ENCODE data around the gene IGFBP5.

The IGFBP5 gene

DNA sequence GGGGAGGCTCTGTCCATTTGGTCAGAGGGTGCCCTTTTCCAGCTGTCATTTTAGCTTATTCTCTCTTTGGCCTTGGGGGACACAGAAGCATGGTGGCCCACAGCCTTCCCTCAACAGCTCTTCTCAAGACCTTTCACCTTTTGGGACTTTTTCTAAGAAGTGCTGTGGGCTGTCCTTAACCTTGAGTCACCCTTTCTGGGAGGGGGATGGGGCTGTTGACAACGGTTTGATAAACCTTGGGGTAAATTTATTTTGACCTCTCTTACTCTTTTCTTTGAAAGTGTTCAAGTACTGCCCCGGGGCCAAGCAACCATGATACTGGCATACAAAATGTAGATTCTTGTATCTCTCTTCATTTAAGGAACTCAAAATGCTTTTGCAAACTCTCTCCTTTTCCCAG lies 13.7 kb downstream of the IGFBP5 start:
- Histone ChIP-seq H3K27me3 (no peaks in the 10 kb centered on the region), H3K4me1 (peaks cover 0 to 80% (median 74%) of the 10 kb centered on the region in 4 donors), H3K36me3 (peaks cover 18 to 37% (median 31%) of the 10 kb centered on the region in 3 donors), H3K4me3 (no peak overlapping the region), H3K27ac (peak overlapping the region; percentile 70 to 86), H3K9me3 (no peaks in the 10 kb centered on the region)
- TF ChIP-seq, protein P1, sequence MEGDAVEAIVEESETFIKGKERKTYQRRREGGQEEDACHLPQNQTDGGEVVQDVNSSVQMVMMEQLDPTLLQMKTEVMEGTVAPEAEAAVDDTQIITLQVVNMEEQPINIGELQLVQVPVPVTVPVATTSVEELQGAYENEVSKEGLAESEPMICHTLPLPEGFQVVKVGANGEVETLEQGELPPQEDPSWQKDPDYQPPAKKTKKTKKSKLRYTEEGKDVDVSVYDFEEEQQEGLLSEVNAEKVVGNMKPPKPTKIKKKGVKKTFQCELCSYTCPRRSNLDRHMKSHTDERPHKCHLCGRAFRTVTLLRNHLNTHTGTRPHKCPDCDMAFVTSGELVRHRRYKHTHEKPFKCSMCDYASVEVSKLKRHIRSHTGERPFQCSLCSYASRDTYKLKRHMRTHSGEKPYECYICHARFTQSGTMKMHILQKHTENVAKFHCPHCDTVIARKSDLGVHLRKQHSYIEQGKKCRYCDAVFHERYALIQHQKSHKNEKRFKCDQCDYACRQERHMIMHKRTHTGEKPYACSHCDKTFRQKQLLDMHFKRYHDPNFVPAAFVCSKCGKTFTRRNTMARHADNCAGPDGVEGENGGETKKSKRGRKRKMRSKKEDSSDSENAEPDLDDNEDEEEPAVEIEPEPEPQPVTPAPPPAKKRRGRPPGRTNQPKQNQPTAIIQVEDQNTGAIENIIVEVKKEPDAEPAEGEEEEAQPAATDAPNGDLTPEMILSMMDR (IDR thresholded peaks at IDR 0.05): no peak
- intact Hi-C loops (cut with DNase I; ENCODE audit: low total_unique reads): no loop called here
- no peak for DNase-seq

DNA sequence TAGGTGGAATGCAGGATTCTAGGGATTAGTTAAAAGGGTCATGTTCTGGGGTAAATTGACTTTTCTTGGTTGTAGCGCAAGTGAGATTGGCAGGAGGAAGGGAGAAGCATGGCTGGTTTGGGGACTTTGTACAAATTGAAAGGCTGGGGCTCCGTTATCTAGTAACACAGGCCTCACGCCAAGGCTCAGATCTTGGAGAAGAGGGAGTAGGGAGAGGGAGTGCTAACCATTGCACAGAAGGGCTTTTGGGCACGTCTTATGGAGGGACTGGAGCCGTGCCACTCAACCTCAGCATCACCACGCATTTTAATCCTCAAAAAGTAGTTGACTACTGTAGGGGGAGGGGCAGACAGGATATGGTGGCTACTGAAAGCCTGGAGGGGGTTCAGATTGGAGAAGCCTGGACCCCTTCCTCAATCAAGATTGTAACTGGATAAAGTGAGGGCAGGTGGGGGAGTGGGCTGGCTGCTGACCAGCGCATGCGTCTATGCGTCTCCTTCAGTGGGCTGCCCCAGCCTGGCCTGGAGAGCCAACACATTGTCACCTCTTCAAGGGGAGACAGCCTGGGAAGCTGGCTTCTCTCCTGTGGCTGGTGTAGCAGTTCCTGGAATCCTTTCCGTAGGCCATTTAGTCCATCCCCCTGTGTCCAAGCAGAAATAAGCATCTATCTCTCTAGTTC lies 14.3 kb downstream of the IGFBP5 start:
- DNase-seq: peak in 1 of 2 donors; percentile 67
- intact Hi-C loops (cut with DNase I; ENCODE audit: low total_unique reads): no loop called here
- H3K36me3 ChIP-seq: peaks cover 24 to 37% (median 35%) of the 10 kb centered on the region in 3 donors
- H3K27ac ChIP-seq: peak overlapping the region; percentile 70 to 86
- no peak overlapping the region for H3K4me3 ChIP-seq
- TF ChIP-seq, protein P1 (IDR thresholded peaks at IDR 0.05): no peak
- H3K9me3 ChIP-seq: no peaks in the 10 kb centered on the region
- H3K4me1 ChIP-seq: peaks cover 0 to 74% (median 70%) of the 10 kb centered on the region in 4 donors
- no peaks in the 10 kb centered on the region for H3K27me3 ChIP-seq

DNA sequence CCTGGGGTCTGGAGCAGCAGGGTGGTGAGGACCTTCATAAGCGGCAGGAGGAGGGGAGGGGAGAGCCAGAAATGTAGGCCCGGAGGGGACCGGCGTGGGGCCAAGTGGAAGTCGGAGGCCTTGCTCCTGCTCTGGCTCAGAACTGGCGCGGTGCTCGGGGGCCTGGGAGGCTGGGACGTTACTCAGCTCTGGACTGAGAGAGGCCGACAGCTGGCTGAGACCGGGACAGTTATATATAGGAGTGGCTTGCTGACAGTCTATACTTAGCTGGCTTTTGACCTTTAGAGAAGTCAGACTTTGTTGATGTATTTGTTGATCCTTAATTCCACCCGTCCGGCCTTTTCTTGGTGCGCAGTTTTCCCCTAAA lies 15.7 kb downstream of the IGFBP5 start:
- H3K9me3 ChIP-seq: no peaks in the 10 kb centered on the region
- DNase-seq: peak; percentile 72 to 93
- no peak overlapping the region for H3K4me3 ChIP-seq
- peaks cover 0 to 60% (median 56%) of the 10 kb centered on the region in 4 donors for H3K4me1 ChIP-seq
- H3K27ac ChIP-seq: peak overlapping the region; percentile 70 to 86
- intact Hi-C loops (cut with DNase I; ENCODE audit: low total_unique reads): no loop called here
- TF ChIP-seq, protein P1 (IDR thresholded peaks at IDR 0.05): no peak
- H3K27me3 ChIP-seq: no peaks in the 10 kb centered on the region
- H3K36me3 ChIP-seq: peaks cover 36 to 50% (median 49%) of the 10 kb centered on the region in 3 donors

DNA sequence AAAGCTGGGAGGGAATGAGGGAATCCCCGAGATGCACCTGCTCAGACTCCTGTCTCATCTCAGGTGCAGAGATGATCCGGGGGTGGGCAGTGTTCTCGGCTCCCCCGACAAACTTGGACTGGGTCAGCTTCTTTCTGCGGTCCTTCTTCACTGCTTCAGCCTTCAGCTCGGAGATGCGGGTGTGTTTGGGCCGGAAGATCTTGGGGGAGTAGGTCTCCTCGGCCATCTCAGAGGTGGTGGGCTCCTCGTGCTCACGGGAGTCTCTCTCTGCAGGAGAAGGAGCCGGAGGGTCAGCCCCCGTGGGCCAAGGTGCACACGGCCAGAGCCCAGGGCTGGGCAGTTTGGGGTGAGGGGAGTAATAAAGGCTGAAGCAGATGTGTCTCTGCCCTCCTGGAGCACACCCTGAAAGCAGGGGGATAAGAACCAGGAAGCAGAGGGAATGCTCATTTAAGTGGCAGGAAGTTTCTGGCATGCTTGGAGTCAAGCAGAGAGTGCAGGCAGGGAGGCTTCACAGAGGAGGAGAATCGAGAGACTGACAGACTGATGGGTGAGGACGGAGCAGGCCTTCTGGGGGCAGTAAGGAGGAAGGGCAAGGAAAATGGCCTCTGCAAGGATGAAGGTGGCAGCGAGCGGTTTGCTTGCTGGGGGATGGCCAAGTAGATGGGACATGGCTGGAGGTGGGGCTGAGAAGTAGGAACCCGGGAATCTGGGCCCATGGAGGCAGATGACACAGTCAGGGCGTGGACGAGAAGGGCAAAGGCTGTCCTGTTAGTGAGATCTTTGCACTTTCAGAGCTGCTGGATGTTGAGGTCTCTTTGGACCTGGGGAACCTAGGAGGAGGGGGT lies 16.3 kb downstream of the IGFBP5 start:
- TF ChIP-seq, protein P1 (IDR thresholded peaks at IDR 0.05): no peak
- no peak for DNase-seq
- H3K9me3 ChIP-seq: no peaks in the 10 kb centered on the region
- H3K4me1 ChIP-seq: peaks cover 0 to 54% (median 50%) of the 10 kb centered on the region in 4 donors
- H3K4me3 ChIP-seq: no peak overlapping the region
- intact Hi-C loops (cut with DNase I; ENCODE audit: low total_unique reads): no loop called here
- H3K36me3 ChIP-seq: peaks cover 42 to 56% (median 55%) of the 10 kb centered on the region in 3 donors
- peak overlapping the region; percentile 70 to 86 for H3K27ac ChIP-seq
- H3K27me3 ChIP-seq: no peaks in the 10 kb centered on the region

DNA sequence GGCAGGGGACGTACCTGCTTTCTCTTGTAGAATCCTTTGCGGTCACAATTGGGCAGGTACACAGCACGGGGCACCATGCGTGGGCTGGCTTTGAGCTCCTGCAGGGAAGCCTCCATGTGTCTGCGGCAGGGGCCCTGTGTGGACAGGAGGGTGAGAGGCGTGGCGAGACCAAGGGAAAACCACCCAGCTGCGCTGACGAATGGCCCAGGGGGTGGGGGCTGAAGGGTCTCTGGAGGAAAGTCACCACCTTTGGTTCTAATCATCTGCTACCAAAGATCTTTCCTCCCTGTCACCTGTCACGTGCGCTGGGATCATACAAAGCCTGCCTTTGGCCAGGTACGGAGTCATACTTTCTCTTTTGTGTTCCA lies 17.3 kb downstream of the IGFBP5 start:
- no peaks in the 10 kb centered on the region for H3K27me3 ChIP-seq
- TF ChIP-seq, protein P1 (IDR thresholded peaks at IDR 0.05): no peak
- no peaks in the 10 kb centered on the region for H3K9me3 ChIP-seq
- no peak for DNase-seq
- H3K4me3 ChIP-seq: no peak overlapping the region
- H3K4me1 ChIP-seq: peaks cover 0 to 44% (median 41%) of the 10 kb centered on the region in 4 donors
- intact Hi-C loops (cut with DNase I; ENCODE audit: low total_unique reads): no loop called here
- H3K36me3 ChIP-seq: peaks cover 45 to 63% (median 63%) of the 10 kb centered on the region in 3 donors
- H3K27ac ChIP-seq: peak overlapping the region; percentile 70 to 86

All from tibial artery (tissue), 4 donors.